KG1 (cell line): ENCODE results near the gene GAPDHS.

Experiments
- DNase-seq: peaks from one replicate; lab custom pipeline; 2025; lab: John Stamatoyannopoulos, UW

The GAPDHS gene

GRCh38 chr19:35511337-35511736 lies 21.9 kb upstream of the GAPDHS start:
- DNase-seq = no peak

GRCh38 chr19:35512831-35513627 lies 20.2 kb upstream of the GAPDHS start:
- no peak for DNase-seq

- DNase-seq = no peak
Measured at GRCh38 chr19:35513628-35514281, 19.5 kb upstream of the GAPDHS start, which contains the start of gene DMKN. Gene DMKN (minus strand): TSS chr19:35513649. CDS start chr19:35513475, 174 bp downstream.

GRCh38 chr19:35514282-35514809 lies 18.9 kb upstream of the GAPDHS start:
- no peak for DNase-seq

GRCh38 chr19:35516310-35516709 lies 16.9 kb upstream of the GAPDHS start:
- no peak for DNase-seq

GRCh38 chr19:35517342-35517741 lies 15.9 kb upstream of the GAPDHS start:
- DNase-seq = no peak

- DNase-seq = no peak
Measured at GRCh38 chr19:35518313-35518712, 14.9 kb upstream of the GAPDHS start.

- DNase-seq = no peak
Measured at GRCh38 chr19:35519291-35519690, 14.0 kb upstream of the GAPDHS start.

GRCh38 chr19:35521124-35521743 lies 12.0 kb upstream of the GAPDHS start:
- DNase-seq = no peak

- no peak for DNase-seq
Measured at GRCh38 chr19:35522745-35523327, 10.4 kb upstream of the GAPDHS start.

- no peak for DNase-seq
Measured at GRCh38 chr19:35524181-35524837, 8.9 kb upstream of the GAPDHS start.

GRCh38 chr19:35525873-35526272 lies 7.4 kb upstream of the GAPDHS start:
- no peak for DNase-seq

GRCh38 chr19:35528218-35529038 lies 4.8 kb upstream of the GAPDHS start, which contains the start of gene SBSN:
Gene SBSN (minus strand): TSS chr19:35528311. CDS start chr19:35528281, 30 bp downstream.
- no peak for DNase-seq

GRCh38 chr19:35529241-35530218 lies 3.7 kb upstream of the GAPDHS start:
- DNase-seq = no peak

GRCh38 chr19:35531291-35531690 lies 2.0 kb upstream of the GAPDHS start:
- no peak for DNase-seq

- DNase-seq = no peak
Measured at GRCh38 chr19:35533822-35534392, 651 bp downstream of the GAPDHS start.

- DNase-seq = no peak
Measured at GRCh38 chr19:35534803-35535480, 1.7 kb downstream of the GAPDHS start.

- DNase-seq = no peak
Measured at GRCh38 chr19:35539314-35539713, 6.1 kb downstream of the GAPDHS start.

GRCh38 chr19:35539850-35540249 lies 6.6 kb downstream of the GAPDHS start:
- DNase-seq = no peak
